ENCODE measurements around the gene RAB27A.
"Not testable (repeated sequence)": the region's sequence is repeated elsewhere in the genome, so short reads cannot be mapped to it uniquely, and the experiment has no call there.

The RAB27A gene

GRCh38 chr15:55249885-55250284 is 39.7 kb downstream of the RAB27A start:
- DNase-seq, result not testable (repeated sequence)

- DNase-seq, result no peak
Measured at GRCh38 chr15:55248895-55249294, 40.7 kb downstream of the RAB27A start.

GRCh38 chr15:55247766-55248427 is 41.7 kb downstream of the RAB27A start:
- no peak for DNase-seq

- no peak for DNase-seq
Measured at GRCh38 chr15:55247311-55247710, 42.3 kb downstream of the RAB27A start.

GRCh38 chr15:55246567-55246966 is 43.0 kb downstream of the RAB27A start:
- DNase-seq, result no peak

GRCh38 chr15:55245059-55245458 is 44.6 kb downstream of the RAB27A start:
- no peak for DNase-seq

- no peak for DNase-seq
Measured at GRCh38 chr15:55241891-55242290, 47.7 kb downstream of the RAB27A start.

GRCh38 chr15:55241186-55241585 is 48.4 kb downstream of the RAB27A start:
- no peak for DNase-seq

GRCh38 chr15:55240125-55240760 is 49.4 kb downstream of the RAB27A start:
- DNase-seq, result no peak

GRCh38 chr15:55239440-55240124 is 50.0 kb downstream of the RAB27A start:
- DNase-seq, result no peak

- DNase-seq, result no peak
Measured at GRCh38 chr15:55238877-55239276, 50.7 kb downstream of the RAB27A start.

- no peak for DNase-seq
Measured at GRCh38 chr15:55237219-55238130, 52.1 kb downstream of the RAB27A start.

- DNase-seq, result no peak
Measured at GRCh38 chr15:55235546-55236036, 54.0 kb downstream of the RAB27A start.

- no peak for DNase-seq
Measured at GRCh38 chr15:55234800-55235104, 54.9 kb downstream of the RAB27A start.

GRCh38 chr15:55234104-55234799 is 55.4 kb downstream of the RAB27A start:
- DNase-seq, result no peak

- DNase-seq, result no peak
Measured at GRCh38 chr15:55231455-55231854, 58.2 kb downstream of the RAB27A start.

GRCh38 chr15:55230953-55231352 is 58.7 kb downstream of the RAB27A start:
- DNase-seq, result no peak

- no peak for DNase-seq
Measured at GRCh38 chr15:55230051-55230670, 59.5 kb downstream of the RAB27A start.

GRCh38 chr15:55226127-55226526 is 63.5 kb downstream of the RAB27A start:
- DNase-seq, result no peak

GRCh38 chr15:55224892-55225291 is 64.7 kb downstream of the RAB27A start:
- DNase-seq, result no peak

GRCh38 chr15:55222588-55222987 is 67.0 kb downstream of the RAB27A start:
- peak; percentile 34 for DNase-seq
